Measurements from ENCODE around the gene RELN.
"Not testable (repeated sequence)": the region's sequence is repeated elsewhere in the genome, so short reads cannot be mapped to it uniquely, and the experiment has no call there.

Gene RELN

GRCh38 chr7:103989200-103989784, at the start of gene RELN:
TSS of gene RELN (minus strand) at chr7:103989658. CDS start at chr7:103989356, 302 bp downstream.
- no peak for DNase-seq (ENCODE audit: low read depth in 1 of 2, low spot score in 1 of 2)

DNA sequence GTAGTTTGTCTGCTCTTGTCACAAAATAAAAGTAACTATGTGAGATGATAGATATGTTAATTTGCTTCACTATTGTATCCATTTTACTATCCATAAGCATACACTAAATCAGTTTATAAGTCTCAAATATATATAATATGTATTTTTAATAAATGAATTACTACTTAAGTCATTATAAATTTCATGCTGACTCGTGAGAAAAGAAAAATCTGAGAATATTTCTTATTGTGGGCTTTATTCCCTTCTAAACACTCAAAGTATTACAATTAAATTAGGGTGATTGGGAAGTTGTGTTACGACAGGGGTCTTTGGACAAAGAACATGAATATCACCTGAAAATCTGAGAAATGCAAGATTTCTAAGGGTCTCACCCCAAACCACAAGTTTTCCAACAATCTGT, 48.7 kb upstream of the RELN start:
- no peak for DNase-seq (ENCODE audit: low read depth in 1 of 2, low spot score in 1 of 2)

GRCh38 chr7:104036889-104037288, 47.4 kb upstream of the RELN start:
- not testable (repeated sequence) for DNase-seq (ENCODE audit: low read depth in 1 of 2, low spot score in 1 of 2)

DNA sequence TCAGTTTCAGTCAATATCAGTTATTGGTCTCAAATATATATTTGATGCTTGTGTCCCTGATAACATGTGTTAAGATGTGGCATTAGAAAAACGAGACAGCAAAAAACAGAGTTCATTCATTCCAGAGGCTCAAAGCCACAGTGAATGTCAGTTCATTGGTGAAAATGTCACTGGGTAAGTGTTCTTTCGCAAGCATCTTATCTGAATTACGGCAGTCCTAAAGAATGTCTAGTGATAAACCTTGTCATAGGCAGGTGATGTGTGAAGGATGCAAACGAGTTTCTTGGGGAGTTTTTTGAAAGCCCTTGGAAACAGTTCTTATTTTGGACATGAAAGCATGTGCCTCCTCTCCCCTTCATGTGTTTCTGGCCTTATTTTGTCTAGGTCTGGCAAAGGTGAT, 45.9 kb upstream of the RELN start:
- no peak for DNase-seq (ENCODE audit: low read depth in 1 of 2, low spot score in 1 of 2)

DNA sequence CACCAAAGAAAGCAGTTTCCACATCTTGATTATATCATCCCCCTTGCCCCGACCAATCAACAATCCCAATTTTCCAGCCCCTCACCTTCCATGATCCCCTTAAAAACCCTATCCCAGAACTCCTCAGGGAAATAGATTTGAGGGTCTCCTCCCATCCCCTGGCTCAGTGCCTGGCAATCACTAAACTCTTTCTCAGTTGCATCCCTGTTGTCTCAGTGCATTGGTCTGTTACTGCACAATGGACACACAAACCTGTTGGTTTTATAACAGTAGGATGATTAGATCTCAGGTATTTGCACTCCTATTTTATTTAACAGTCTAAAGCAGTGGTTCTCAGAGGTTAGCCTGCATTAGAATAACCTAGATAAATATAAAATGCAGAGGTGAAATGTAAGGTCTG, 45.2 kb upstream of the RELN start:
- DNase-seq (ENCODE audit: low read depth in 1 of 2, low spot score in 1 of 2) = no peak

- DNase-seq (ENCODE audit: low read depth in 1 of 2, low spot score in 1 of 2) = no peak
These were observed 44.4 kb upstream of the RELN start for GRCh38 chr7:104033837-104034236.

DNA sequence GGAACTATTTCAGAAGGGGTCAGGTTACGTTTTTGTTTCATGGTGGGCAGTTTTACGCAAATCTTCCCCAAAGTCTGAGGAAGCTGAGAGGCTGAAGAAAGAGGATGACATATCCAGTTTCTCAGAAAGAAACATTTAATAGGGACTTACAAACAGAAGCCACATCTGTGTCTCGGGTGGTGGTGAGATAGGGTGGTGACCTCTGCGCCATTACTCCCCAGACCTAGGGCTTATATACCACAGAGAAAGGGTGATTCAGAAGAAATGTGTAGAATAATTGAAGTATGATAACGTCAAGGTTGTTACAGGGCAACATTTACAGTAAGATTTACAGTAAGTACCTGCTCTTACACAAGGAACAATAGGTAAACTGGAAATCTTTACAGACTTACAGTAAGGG, 43.0 kb upstream of the RELN start:
- DNase-seq (ENCODE audit: low read depth in 1 of 2, low spot score in 1 of 2) = no peak

- no peak for DNase-seq (ENCODE audit: low read depth in 1 of 2, low spot score in 1 of 2)
These were observed 40.3 kb upstream of the RELN start for GRCh38 chr7:104029765-104030164.

GRCh38 chr7:104024632-104025031, 35.2 kb upstream of the RELN start:
- no peak for DNase-seq (ENCODE audit: low read depth in 1 of 2, low spot score in 1 of 2)

GRCh38 chr7:104023100-104023499, 33.6 kb upstream of the RELN start:
- DNase-seq (ENCODE audit: low read depth in 1 of 2, low spot score in 1 of 2) = no peak

- no peak for DNase-seq (ENCODE audit: low read depth in 1 of 2, low spot score in 1 of 2)
These were observed 29.0 kb upstream of the RELN start for GRCh38 chr7:104018425-104018824.

DNA sequence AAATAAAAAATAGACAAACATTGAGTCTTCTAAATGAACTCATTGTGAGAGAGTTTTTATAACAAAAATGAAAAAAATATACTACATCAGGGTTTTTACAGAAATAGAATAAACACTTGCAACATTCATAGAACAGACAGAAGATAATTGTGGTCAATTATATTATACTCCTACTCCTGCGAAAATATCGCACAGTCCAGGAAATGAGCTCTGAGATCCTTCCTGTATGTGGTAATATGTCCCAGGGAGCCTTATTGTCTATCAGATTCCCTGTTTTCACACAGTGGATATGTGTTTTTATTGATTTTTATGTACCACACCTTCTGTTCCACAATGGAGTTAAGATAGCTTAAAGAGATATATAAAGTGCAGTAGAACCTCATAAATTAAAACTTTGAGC, 27.5 kb upstream of the RELN start:
- no peak for DNase-seq (ENCODE audit: low read depth in 1 of 2, low spot score in 1 of 2)

DNA sequence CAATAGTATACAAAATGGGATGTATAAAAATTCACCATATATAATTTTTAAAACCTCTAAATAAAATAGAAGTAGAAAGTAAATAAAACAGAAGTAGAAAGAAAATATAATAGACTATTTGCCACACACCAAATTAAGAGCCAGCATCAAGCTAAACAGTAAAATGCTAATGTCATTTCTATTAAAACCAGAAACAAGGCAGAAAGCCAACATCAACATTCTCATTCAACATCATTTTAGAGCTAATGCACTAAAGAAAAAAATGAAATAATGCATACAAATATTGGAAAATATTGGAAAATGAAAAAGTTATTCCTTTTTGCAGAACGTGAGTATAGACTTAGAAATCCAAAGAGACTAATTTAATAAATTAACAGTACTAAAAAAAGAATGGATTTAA, 23.4 kb upstream of the RELN start:
- no peak for DNase-seq (ENCODE audit: low read depth in 1 of 2, low spot score in 1 of 2)

DNA sequence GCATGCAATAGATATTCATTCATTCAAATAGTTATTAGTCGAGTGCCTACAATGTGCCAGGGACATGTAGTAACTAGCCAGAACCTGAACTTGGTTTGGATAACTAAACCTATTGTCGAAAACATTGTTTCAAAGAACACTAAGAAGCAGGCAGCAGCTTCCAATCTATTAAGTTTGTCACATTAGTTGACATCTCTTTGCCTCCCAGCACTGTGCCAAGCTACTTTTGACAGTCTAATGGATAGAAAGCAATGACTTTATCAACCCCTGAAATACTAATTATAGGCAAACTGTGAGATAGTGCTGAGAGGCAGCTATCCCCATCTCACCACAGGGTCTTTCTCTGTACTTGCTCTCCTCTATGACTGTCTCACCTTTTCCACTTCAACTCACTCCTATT, 22.4 kb upstream of the RELN start:
- DNase-seq (ENCODE audit: low read depth in 1 of 2, low spot score in 1 of 2) = no peak

GRCh38 chr7:104010052-104010909, 20.8 kb upstream of the RELN start:
- DNase-seq (ENCODE audit: low read depth in 1 of 2, low spot score in 1 of 2) = no peak

DNA sequence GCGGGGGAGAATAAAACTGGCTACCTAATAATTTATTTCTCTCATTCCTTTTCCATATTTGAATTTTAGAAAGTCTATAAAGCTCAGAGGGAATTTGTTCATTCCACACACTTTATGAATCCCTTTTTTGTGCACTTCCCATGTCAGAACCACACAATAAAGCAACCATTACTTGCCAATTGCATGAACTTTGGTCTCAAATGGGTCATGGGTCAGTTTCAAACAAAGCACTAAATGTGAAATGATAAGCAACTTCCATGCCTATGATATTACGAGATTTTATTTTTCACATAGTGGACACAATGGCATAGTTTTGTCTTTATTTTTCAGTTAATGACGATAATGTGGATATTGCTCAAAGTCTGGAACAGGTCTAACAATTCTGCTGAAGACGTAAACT, 18.6 kb upstream of the RELN start:
- DNase-seq (ENCODE audit: low read depth in 1 of 2, low spot score in 1 of 2) = no peak

- DNase-seq (ENCODE audit: low read depth in 1 of 2, low spot score in 1 of 2) = no peak
These were observed 18.2 kb upstream of the RELN start for GRCh38 chr7:104007614-104008013.

- DNase-seq (ENCODE audit: low read depth in 1 of 2, low spot score in 1 of 2) = no peak
These were observed 15.7 kb upstream of the RELN start for GRCh38 chr7:104005197-104005596.

DNA sequence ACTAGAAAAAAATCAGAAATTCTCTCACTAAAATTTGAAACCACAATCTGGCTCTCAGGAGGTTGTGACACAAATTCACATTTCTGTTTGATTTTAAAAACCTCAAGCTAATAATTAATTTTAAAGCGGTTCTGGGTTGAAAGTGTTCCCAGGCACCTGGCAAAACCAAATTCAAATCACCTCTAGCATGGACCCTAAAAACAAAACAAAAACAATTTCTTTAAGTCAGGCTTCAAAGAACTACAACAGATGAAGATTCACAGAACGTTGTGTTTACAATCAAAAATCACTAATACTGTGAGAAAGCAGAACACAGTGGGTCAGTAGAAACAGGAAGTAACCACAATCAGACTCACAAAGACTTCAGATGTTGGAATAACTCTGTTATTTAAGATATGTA, 7.2 kb upstream of the RELN start:
- no peak for DNase-seq (ENCODE audit: low read depth in 1 of 2, low spot score in 1 of 2)

- no peak for DNase-seq (ENCODE audit: low read depth in 1 of 2, low spot score in 1 of 2)
These were observed 6.6 kb upstream of the RELN start for GRCh38 chr7:103996017-103996551.

DNA sequence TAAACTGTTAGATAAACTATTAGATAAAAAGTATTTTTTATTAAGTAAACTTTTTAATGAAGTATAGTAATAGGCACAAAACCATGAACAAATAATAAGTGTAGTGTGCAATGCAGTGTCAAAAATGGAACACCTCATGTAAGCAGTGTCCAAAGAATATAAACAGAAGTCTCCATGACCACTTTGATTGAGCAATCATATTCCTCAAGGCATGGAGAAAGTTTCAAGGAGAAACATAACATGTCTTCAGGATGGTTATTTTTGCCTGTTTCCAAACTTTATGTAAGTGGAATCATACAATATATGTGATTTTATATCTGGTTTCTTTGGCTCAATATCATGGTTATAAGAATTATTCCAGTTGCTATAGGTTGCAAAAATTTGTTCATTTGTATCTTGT, 6.1 kb upstream of the RELN start:
- DNase-seq (ENCODE audit: low read depth in 1 of 2, low spot score in 1 of 2) = no peak

GRCh38 chr7:103993551-103993950, 4.1 kb upstream of the RELN start:
- no peak for DNase-seq (ENCODE audit: low read depth in 1 of 2, low spot score in 1 of 2)

DNA sequence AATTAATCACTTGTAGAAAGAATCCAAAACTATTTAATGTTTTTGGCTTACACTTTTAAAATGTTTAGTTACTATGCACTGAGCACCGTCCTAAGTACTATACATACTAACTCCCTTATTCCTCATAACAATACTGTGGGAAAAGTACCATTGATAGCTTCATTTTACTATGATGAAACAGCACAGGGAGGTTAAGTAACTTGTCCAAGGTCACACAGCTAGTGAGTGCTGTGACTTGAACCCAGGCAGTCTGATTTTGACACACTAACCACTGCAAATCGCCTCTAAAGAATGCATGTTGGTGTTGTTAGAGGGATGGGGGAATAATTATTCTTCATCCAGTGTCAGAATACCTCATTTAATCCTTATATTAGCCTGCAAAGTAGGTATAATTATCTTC, 1.9 kb upstream of the RELN start:
- DNase-seq (ENCODE audit: low read depth in 1 of 2, low spot score in 1 of 2) = no peak
